ENCODE results near the gene CXCL10.
"Not testable (repeated sequence)": the region's sequence is repeated elsewhere in the genome, so short reads cannot be mapped to it uniquely, and the experiment has no call there.

CXCL10 gene

DNA sequence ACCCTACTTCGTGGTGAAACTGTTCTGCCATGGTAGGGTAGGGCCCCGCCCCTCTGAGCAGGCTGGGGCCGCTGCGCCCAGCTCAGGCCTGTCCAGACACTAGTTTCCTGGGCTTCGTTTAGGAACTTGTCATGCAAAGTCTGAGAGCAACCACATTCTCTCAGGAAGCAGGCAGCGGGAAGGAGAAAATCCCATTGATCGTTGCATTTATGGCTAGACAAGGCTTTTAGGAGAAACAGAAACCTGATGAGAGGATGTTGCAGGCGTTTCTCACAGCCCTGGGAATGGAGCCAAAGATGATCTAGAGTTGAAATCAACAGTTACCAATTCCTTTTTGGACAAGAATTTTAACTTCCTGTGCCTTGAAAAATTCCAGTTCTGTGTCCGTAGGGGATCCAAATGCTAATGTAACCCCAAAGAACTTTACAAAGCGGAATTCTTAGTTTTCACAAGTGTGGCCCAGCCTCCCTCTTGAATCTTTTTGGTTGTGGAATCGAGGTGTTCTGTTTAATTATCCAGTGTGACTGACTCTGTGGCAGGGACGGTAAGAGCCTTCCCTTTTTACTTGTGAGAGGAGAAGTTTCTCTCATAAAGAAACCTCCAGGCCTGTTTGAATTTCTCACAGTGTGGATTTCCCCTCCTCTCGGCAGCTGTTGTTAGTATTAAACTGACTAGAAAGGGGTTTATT lies 11.5 kb downstream of the CXCL10 start:
- no peak for DNase-seq (ENCODE audit: insufficient read length, low spot score)
- FAIRE-seq: peak; percentile 80
- peak; percentile 60 for TF ChIP-seq SPI1 (IDR thresholded peaks at IDR 0.05; ENCODE audit: low read depth, low read length)
- TF ChIP-seq POU2F2 (IDR thresholded peaks at IDR 0.05; ENCODE audit: low read depth, low read length): no peak
- no peak for TF ChIP-seq TAF1 (IDR thresholded peaks at IDR 0.05; ENCODE audit: low read depth, low read length)
- TF ChIP-seq POLR2AphosphoS5 (IDR thresholded peaks at IDR 0.05; ENCODE audit: low read depth, low read length): no peak
- TF ChIP-seq POLR2A (IDR thresholded peaks at IDR 0.05; ENCODE audit: low read depth, low read length): no peak
- no peak for TF ChIP-seq PAX5 (IDR thresholded peaks at IDR 0.05; ENCODE audit: insufficient read depth, low read length, severe bottlenecking)

DNA sequence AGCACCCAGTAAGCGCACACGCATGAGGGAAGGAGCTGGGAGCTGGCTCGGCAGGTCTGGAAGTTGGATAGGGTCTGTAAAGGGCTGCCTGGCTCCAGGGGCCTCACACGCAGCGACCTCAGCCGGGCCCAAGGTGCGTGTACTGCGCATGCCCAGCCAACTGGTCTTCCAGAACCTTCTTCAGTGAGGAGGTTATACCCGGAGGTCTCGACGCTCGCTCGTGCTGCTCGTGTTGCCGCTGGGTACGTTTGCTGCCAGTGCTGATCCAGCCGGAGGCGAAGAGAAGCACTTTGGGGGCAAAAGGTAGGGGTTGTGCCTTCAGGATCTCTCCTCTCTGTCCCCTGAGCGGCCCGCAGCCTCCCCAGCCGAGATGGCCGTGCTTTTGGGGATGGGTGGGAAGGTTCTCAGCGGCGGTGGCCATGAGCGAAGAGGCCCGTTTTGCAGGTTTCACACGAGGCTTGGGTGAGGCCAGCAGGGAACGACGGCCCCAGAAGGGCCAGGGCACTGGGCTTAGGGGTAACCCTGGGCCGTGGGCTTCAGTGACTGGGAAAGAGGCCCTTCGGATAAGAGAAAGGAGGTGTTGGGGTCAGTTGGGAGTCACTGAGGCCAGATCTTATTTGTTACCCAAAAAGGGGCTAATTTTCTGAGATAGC lies 12.2 kb downstream of the CXCL10 start:
- no peak for DNase-seq (ENCODE audit: insufficient read length, low spot score)
- FAIRE-seq: no peak
- TF ChIP-seq PAX5 (IDR thresholded peaks at IDR 0.05; ENCODE audit: insufficient read depth, low read length, severe bottlenecking): no peak

DNA sequence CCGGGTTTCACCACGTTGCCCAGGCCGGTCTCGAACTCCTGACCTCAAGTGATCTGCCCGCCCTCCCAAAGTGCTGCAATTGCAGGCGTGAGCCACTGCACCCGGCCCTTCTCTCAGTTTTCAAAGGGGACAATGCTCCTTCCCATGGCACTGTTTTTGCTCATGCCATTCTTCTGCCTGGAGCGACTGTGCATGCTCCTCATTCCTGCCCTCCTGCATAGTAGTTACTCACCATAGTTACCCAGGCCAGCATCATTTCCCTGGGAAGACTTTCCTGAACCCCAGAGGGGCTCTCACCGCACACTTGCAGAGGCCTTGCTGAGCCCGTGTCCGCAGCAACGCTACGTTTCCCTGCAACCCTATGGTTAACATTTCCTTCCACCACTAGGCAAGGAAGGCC lies 12.7 kb downstream of the CXCL10 start:
- no peak for DNase-seq (ENCODE audit: insufficient read length, low spot score)
- no peak for FAIRE-seq
- TF ChIP-seq POU2F2 (IDR thresholded peaks at IDR 0.05; ENCODE audit: low read depth, low read length): no peak
- TF ChIP-seq POLR2A (IDR thresholded peaks at IDR 0.05; ENCODE audit: low read depth, low read length): no peak
- TF ChIP-seq SPI1 (IDR thresholded peaks at IDR 0.05; ENCODE audit: low read depth, low read length): no peak
- TF ChIP-seq POLR2AphosphoS5 (IDR thresholded peaks at IDR 0.05; ENCODE audit: low read depth, low read length): no peak
- no peak for TF ChIP-seq TAF1 (IDR thresholded peaks at IDR 0.05; ENCODE audit: low read depth, low read length)
- no peak for TF ChIP-seq PAX5 (IDR thresholded peaks at IDR 0.05; ENCODE audit: insufficient read depth, low read length, severe bottlenecking)

DNA sequence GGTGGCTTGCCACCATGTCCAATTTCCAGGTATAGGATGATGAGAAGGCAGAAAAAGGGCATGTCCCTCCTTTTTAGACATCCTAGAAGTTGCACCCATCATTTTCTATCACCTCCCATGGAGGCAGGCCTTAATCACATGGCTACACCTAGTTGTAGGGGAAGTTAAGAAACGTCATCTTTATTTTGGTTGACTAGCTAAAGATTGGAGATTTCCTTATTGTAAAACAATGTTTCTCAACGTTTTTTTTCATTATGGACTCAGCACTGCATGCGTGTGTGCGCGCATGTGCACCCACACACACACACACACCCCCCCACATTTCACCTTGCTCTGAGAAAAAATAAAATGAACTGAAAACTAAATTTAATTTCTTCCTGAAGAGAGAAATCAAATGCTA lies 14.0 kb downstream of the CXCL10 start:
- FAIRE-seq: no peak
- no peak for TF ChIP-seq TAF1 (IDR thresholded peaks at IDR 0.05; ENCODE audit: low read depth, low read length)
- no peak for TF ChIP-seq POLR2AphosphoS5 (IDR thresholded peaks at IDR 0.05; ENCODE audit: low read depth, low read length)
- no peak for TF ChIP-seq PAX5 (IDR thresholded peaks at IDR 0.05; ENCODE audit: insufficient read depth, low read length, severe bottlenecking)
- no peak for TF ChIP-seq POU2F2 (IDR thresholded peaks at IDR 0.05; ENCODE audit: low read depth, low read length)
- TF ChIP-seq SPI1 (IDR thresholded peaks at IDR 0.05; ENCODE audit: low read depth, low read length): no peak
- no peak for TF ChIP-seq POLR2A (IDR thresholded peaks at IDR 0.05; ENCODE audit: low read depth, low read length)
- no peak for DNase-seq (ENCODE audit: insufficient read length, low spot score)

DNA sequence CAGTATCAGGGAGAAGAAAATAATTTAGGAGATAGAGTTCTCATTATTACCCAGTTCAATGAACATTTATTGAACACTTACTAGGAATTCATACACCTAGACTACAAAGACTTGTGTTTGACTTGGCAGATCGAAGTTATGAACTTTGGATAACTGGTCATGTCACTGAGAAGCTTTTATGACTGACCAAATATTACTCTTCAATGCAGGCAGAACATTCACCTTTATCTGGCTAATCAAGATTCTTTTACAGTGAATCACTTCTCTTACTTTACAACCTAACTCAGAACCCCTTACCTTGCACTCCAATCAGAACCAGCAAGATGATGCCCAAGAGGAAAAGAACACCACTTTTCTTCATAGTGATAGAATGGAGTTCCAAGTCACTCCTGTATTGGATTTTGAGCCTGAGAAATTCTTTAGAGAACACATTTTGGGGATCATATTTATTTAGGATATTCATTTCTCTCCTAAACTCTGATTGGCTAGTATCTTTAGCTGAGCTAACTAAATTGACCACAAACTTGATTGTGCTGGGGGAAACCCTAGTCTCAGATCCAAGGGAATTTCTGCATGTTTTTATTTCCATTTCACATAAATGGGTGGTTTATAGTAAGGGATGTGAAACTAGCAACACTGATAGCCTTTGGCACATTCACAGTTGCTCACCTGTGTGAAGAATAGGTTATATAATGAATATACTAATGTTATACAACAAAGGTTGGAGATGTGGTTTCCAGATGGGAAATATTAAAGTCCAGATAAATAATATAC lies 16.0 kb downstream of the CXCL10 start, which contains the start of gene CXCL9:
CXCL9 (minus strand) TSS at position 421 of the 774 bp plus-strand sequence; CDS start at position 361, 60 bp downstream.
- FAIRE-seq (no peak), DNase-seq (ENCODE audit: insufficient read length, low spot score) (no peak)
- TF ChIP-seq POLR2A (IDR thresholded peaks at IDR 0.05; ENCODE audit: low read depth, low read length): no peak
- TF ChIP-seq PAX5 (IDR thresholded peaks at IDR 0.05; ENCODE audit: insufficient read depth, low read length, severe bottlenecking): no peak

DNA sequence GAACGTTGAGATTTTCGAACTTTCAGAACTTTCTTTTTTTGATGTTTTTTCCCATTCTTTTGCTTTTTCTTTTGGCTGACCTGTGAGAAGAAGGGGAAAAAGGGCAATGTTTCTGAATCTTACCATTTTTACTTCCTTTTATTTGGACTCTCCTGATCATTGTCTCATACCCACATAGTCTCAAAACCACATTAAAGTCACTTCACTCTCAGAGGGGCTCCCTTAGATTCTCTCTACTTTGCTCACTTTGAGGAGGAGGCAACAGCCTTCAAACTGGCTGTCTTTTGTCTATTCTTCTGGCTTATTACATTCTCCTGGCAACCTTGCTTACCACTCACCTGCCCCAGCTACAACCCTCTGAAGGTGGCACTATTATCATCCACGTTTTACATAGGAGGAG lies 19.7 kb downstream of the CXCL10 start:
- no peak for DNase-seq (ENCODE audit: insufficient read length, low spot score)
- no peak for FAIRE-seq
- TF ChIP-seq POLR2A (IDR thresholded peaks at IDR 0.05; ENCODE audit: low read depth, low read length) (no peak), TAF1 (IDR thresholded peaks at IDR 0.05; ENCODE audit: low read depth, low read length) (no peak)

DNA sequence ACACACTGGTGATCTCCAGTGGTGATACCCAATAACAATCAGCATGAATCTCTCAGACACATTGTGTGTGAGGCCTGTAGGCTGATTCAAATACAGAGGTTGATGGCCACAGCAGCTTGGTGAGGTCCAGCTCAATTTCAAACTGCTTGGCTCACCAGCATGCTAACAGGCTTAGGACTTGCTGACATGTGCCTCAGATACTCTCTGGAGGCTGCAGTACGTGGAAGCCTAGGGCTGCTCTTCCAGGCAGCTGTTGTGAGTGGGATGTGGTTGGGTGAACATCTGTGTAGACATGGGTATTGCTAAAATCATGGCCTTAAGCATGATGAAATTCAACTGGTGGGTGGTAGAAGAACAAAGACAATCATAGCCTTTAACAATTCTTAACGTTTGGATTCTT lies 20.3 kb downstream of the CXCL10 start:
- TF ChIP-seq POLR2A (IDR thresholded peaks at IDR 0.05; ENCODE audit: low read depth, low read length): no peak
- no peak for TF ChIP-seq PAX5 (IDR thresholded peaks at IDR 0.05; ENCODE audit: insufficient read depth, low read length, severe bottlenecking)
- TF ChIP-seq SPI1 (IDR thresholded peaks at IDR 0.05; ENCODE audit: low read depth, low read length): no peak
- TF ChIP-seq POLR2AphosphoS5 (IDR thresholded peaks at IDR 0.05; ENCODE audit: low read depth, low read length): no peak
- peak; percentile 68 for FAIRE-seq
- DNase-seq (ENCODE audit: insufficient read length, low spot score): no peak

DNA sequence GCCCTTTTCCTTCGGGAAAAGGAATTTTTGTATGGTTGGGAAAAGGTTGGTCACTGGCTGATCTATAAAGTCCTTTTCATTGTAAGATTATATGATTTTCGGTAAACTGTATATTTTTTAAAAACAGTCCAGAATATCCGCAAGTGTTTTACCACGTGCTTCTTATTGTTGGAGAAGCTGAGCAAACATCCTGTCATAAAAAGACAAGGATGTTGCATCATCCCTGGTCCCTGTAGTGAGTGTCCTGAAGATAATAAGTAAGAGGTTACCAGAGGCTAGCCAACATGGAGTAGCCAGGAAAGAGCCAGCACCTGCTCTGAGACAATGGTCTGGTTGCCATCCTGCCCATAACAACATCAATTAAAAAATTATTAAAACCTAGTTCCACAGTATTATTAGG lies 21.1 kb downstream of the CXCL10 start:
- no peak for TF ChIP-seq PAX5 (IDR thresholded peaks at IDR 0.05; ENCODE audit: insufficient read depth, low read length, severe bottlenecking)
- no peak for TF ChIP-seq POLR2A (IDR thresholded peaks at IDR 0.05; ENCODE audit: low read depth, low read length)
- no peak for TF ChIP-seq TAF1 (IDR thresholded peaks at IDR 0.05; ENCODE audit: low read depth, low read length)
- TF ChIP-seq POLR2AphosphoS5 (IDR thresholded peaks at IDR 0.05; ENCODE audit: low read depth, low read length): no peak
- TF ChIP-seq POU2F2 (IDR thresholded peaks at IDR 0.05; ENCODE audit: low read depth, low read length): no peak
- TF ChIP-seq SPI1 (IDR thresholded peaks at IDR 0.05; ENCODE audit: low read depth, low read length): no peak
- FAIRE-seq (no peak), DNase-seq (ENCODE audit: insufficient read length, low spot score) (no peak)

DNA sequence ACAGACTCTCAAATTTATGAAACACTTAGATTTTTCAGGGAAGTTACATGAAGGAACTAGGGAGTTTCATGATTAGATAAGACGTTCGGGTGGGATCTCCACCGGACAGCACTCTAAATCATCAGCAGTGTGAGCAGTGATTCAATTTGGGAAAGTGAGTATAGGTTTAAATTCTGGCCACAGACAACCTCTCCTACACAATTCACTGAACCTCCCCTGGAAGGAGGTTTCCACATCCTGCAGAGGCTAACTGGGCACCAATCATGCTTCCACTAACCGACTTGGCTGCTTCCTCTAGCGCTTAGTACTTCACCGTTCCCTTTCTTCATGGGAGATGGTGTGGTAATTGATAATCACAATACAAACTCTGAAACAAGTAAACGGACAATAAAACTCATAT lies 21.6 kb downstream of the CXCL10 start:
- DNase-seq (ENCODE audit: insufficient read length, low spot score): no peak
- FAIRE-seq: no peak
- TF ChIP-seq SPI1 (IDR thresholded peaks at IDR 0.05; ENCODE audit: low read depth, low read length): no peak
- no peak for TF ChIP-seq TAF1 (IDR thresholded peaks at IDR 0.05; ENCODE audit: low read depth, low read length)
- TF ChIP-seq PAX5 (IDR thresholded peaks at IDR 0.05; ENCODE audit: insufficient read depth, low read length, severe bottlenecking): no peak
- TF ChIP-seq POLR2A (IDR thresholded peaks at IDR 0.05; ENCODE audit: low read depth, low read length): no peak
- no peak for TF ChIP-seq POU2F2 (IDR thresholded peaks at IDR 0.05; ENCODE audit: low read depth, low read length)
- no peak for TF ChIP-seq POLR2AphosphoS5 (IDR thresholded peaks at IDR 0.05; ENCODE audit: low read depth, low read length)

DNA sequence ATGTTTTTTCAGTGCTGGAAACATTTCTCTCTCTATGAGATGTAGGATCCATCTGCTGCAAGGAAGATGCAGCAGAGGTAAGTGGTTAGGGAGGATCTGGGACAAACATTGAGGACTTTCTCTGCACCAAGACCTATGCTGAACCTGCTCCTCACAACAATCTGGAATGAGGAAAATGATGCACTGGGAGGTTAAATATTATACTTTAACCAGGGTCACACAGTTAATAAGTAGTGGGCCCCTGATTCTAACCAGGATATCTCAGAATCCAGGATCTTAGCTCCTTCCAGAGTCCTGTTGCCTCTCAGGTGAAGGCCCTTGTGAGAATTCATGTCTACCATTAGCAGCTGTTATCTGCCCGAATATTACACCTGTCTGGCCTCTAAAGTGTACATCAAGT lies 23.0 kb downstream of the CXCL10 start:
- no peak for FAIRE-seq
- no peak for TF ChIP-seq POLR2A (IDR thresholded peaks at IDR 0.05; ENCODE audit: low read depth, low read length)
- TF ChIP-seq POU2F2 (IDR thresholded peaks at IDR 0.05; ENCODE audit: low read depth, low read length): no peak
- TF ChIP-seq PAX5 (IDR thresholded peaks at IDR 0.05; ENCODE audit: insufficient read depth, low read length, severe bottlenecking): no peak
- no peak for TF ChIP-seq SPI1 (IDR thresholded peaks at IDR 0.05; ENCODE audit: low read depth, low read length)
- TF ChIP-seq POLR2AphosphoS5 (IDR thresholded peaks at IDR 0.05; ENCODE audit: low read depth, low read length): no peak
- no peak for DNase-seq (ENCODE audit: insufficient read length, low spot score)

DNA sequence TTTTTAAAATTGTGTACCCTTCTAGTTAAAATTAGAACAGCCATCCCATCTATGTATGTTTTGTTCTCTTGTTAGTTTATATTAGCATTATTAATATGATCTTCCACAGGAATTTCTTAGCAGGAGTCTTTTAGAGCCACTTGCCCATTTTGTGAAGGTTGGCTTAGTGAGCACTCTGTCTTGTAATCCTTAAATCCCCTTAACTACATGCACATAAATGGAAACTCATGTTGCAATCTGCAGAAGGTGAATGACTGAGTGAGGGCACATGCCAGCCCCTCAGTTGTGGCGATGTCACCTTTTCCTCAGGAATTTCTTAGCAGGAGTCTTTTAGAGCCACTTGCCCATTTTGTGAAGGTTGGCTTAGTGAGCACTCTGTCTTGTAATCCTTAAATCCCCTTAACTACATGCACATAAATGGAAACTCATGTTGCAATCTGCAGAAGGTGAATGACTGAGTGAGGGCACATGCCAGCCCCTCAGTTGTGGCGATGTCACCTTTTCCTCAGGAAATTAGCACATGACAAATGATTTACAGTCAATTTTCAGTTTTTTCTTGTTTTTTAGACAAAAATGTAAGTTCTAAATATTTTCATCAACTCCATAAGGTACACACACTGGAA lies 24.7 kb downstream of the CXCL10 start:
- FAIRE-seq: peak; percentile 26
- DNase-seq (ENCODE audit: insufficient read length, low spot score): not testable (repeated sequence)
